K562 (cell line): Measurements from ENCODE around the gene JADE2. TPM values are rescaled to one million over a fixed set of nuclear protein-coding genes. Genes with fewer than 3 reads are reported as not detected.

Experiments
- ATAC-seq: fragments of 200-7000 bp; cut with Tn5 transposase; 3 replicates; pipeline ENCODE4 v1.9.1; 2020; ENCODE audit warnings: moderate library complexity
- BruUV-seq: library from RNA; stranded (reverse); fragments of 400-500 nt; replicated peaks from 2 replicates; lab custom pipeline; 2021; lab: Mats Ljungman, UMichigan
- CTCF ChIA-PET: fragments of 300-600 bp; formaldehyde crosslinking; extraction: SDS; loops from one replicate; lab custom pipeline; 2021; ENCODE audit warnings: low intra/inter-chr PET ratio; lab: Yijun Ruan, JAX
- POLR2A ChIA-PET: fragments of 300-600, 350-650 bp; sonication (Branson Sonifier 250); formaldehyde crosslinking; extraction: SDS; loops from one replicate; lab custom pipeline; 2021; ENCODE audit warnings: antibody characterized with exemption, inconsistent platforms; lab: Yijun Ruan, JAX
- DNase-seq, 4 experiments: peaks; one replicate each; pipeline versions ENCODE4 v3.0.0 to v3.0.0-alpha.2; 2011 to 2018; ENCODE audit warnings: low spot score in 3 of 4, mixed read lengths in 3 of 4; ENCODE audit errors: extremely low read depth in 1 of 4
- FAIRE-seq: peaks from 2 replicates; lab custom pipeline; 2011; peaks lifted over from hg19 to GRCh38; lab: Jason Lieb, UNC
- H2AFZ ChIP-seq: 2 replicates; pipeline ENCODE4 v1.6.0; 2011; ENCODE audit warnings: low read depth, low read length, control low read depth, inconsistent platforms
- H3K27ac ChIP-seq: fragments of 200-600 bp; 3 replicates; pipeline ENCODE4 v1.8.0; 2011; ENCODE audit warnings: low read depth, mild to moderate bottlenecking, control low read depth, inconsistent platforms, low read length, moderate library complexity, mixed read lengths; ENCODE audit errors: extremely low read depth
- H3K27me3 ChIP-seq, 2 experiments: fragments of 300-600 bp in 1 of 2; 2 replicates in 1 of 2; 3 replicates in 1 of 2; pipeline versions ENCODE4 v1.6.0 to v1.8.0; 2011; ENCODE audit warnings: inconsistent platforms in 2 of 2, low read length in 2 of 2, mild to moderate bottlenecking in 1 of 2, mixed read lengths in 1 of 2, moderate library complexity in 1 of 2; ENCODE audit not compliant: control insufficient read depth in 2 of 2, insufficient read depth in 2 of 2
- H3K36me3 ChIP-seq: fragments of 300-600 bp; 3 replicates; pipeline ENCODE4 v1.8.0; 2011; ENCODE audit warnings: mild to moderate bottlenecking, low read length, inconsistent platforms; ENCODE audit not compliant: control insufficient read depth, insufficient read depth
- H3K4me1 ChIP-seq, 2 experiments: fragments of 200-600 bp in 1 of 2; replicated peaks in 1 of 2; 2 replicates in 1 of 2; 3 replicates in 1 of 2; pipeline versions ENCODE4 v1.5.1 to v1.8.0; 2011; ENCODE audit warnings: inconsistent platforms in 2 of 2, low read length in 2 of 2, mild to moderate bottlenecking in 1 of 2, mixed read lengths in 1 of 2, moderate library complexity in 1 of 2; ENCODE audit not compliant: control insufficient read depth in 2 of 2, insufficient read depth in 2 of 2
- H3K4me2 ChIP-seq: 2 replicates; pipeline ENCODE4 v1.6.1; 2011; ENCODE audit warnings: low read length, control low read depth, inconsistent platforms, mixed read lengths; ENCODE audit not compliant: insufficient read depth
- H3K4me3 ChIP-seq: fragments of 200-600 bp; sonication (generic), shearing (Covaris generic); 2 replicates; pipeline ENCODE4 v1.5.1; 2016; ENCODE audit warnings: control low read depth, inconsistent platforms
- H3K79me2 ChIP-seq: fragments of 200-600 bp; 3 replicates; pipeline ENCODE4 v1.8.0; 2011; ENCODE audit warnings: low read length, inconsistent platforms; ENCODE audit not compliant: control insufficient read depth, insufficient read depth
- H3K9ac ChIP-seq, 2 experiments: 2 replicates each; pipeline versions ENCODE4 v1.6.0 to v1.6.1; 2011; ENCODE audit warnings: low read depth in 2 of 2, low read length in 2 of 2, control low read depth in 1 of 2, inconsistent platforms in 1 of 2, mild to moderate bottlenecking in 1 of 2, mixed read lengths in 1 of 2; ENCODE audit not compliant: insufficient read depth in 1 of 2
- H3K9me1 ChIP-seq: one replicate; pipeline ENCODE4 v1.6.0; 2011; ENCODE audit warnings: inconsistent platforms, mild to moderate bottlenecking, low read length, moderate library complexity; ENCODE audit not compliant: control insufficient read depth, insufficient read depth
- H3K9me3 ChIP-seq: replicated peaks from 2 replicates; pipeline ENCODE4 v1.5.1; 2011; ENCODE audit warnings: low read depth, low read length, inconsistent platforms; ENCODE audit not compliant: control insufficient read depth, insufficient read depth
- H4K20me1 ChIP-seq: replicated peaks from 2 replicates; pipeline ENCODE4 v1.6.1; 2011; ENCODE audit warnings: low read length, inconsistent platforms, mixed read lengths; ENCODE audit not compliant: control insufficient read depth, insufficient read depth
- KHSRP ChIP-seq: fragments of 450-650 bp; IDR thresholded peaks from 2 replicates; pipeline ENCODE4 v1.6.1; 2017
- XRCC3 ChIP-seq: fragments of 450-650 bp; IDR thresholded peaks from 2 replicates; pipeline ENCODE4 v1.6.1; 2017; ENCODE audit warnings: mild to moderate bottlenecking, moderate library complexity
- ZBED1 ChIP-seq: IDR thresholded peaks from 2 replicates; pipeline ENCODE4 v1.6.1; 2014
- ZBTB5 ChIP-seq: fragments of 450-650 bp; IDR thresholded peaks from 2 replicates; pipeline ENCODE4 v1.6.1; 2017; ENCODE audit warnings: antibody characterized with exemption
- ZNF3 ChIP-seq: fragments of 250-450 bp; sonication (Bioruptor Pico); IDR thresholded peaks from 2 replicates; pipeline ENCODE4 v1.5.0; 2021; ENCODE audit warnings: mild to moderate bottlenecking, moderate library complexity
- ZNF445 ChIP-seq: fragments of 250-450 bp; sonication (Bioruptor Pico); IDR thresholded peaks from 2 replicates; pipeline ENCODE4 v1.4.0; 2020; ENCODE audit warnings: low read depth, mild to moderate bottlenecking, moderate library complexity
- ZNF707 ChIP-seq: fragments of 250-450 bp; sonication (Bioruptor Pico); conservative IDR thresholded peaks from 2 replicates; pipeline ENCODE4 v1.8.0; 2022; ENCODE audit warnings: inconsistent platforms, mild to moderate bottlenecking, moderate library complexity
- WGBS: fragments of 100-300 bp; shearing (Covaris generic); methylation state at CpG from one replicate; pipeline ENCODE4 v1.1.6; 2016; ENCODE audit warnings: low coverage, mixed read lengths; ENCODE audit not compliant: insufficient coverage; ENCODE audit errors: missing lambda C conversion rate; 5-methylcytosine and 5-hydroxymethylcytosine counted together
- in situ Hi-C: fragments of 300-500 bp; cut with MboI; formaldehyde crosslinking; loops from 4 replicates; pipeline ENCODE4 v1.15.0; 2018; ENCODE audit warnings: inconsistent platforms, mixed read lengths
- intact Hi-C: fragments of 100-400 bp; cut with micrococcal nuclease; formaldehyde crosslinking; loops from 2 replicates; pipeline ENCODE4 v1.14.2; 2022
- polyA plus RNA-seq, 8 experiments: library from polyadenylated mRNA; depleted of rRNA in 4 of 8; stranded (reverse) in 5 of 8; unstranded in 3 of 8; fragments of >200 nt; fragmentation: Nextera tagmentation in 2 of 8; fragmentation: Illumina TruSeq in 1 of 8; extraction: Ambion mirVana in 2 of 8; extraction: Trizol in 1 of 8; gene quantifications; 2 replicates each; pipeline versions ENCODE4 v1.2.1 to v1.2.3, GENCODE V29; 2011 to 2014; ENCODE audit warnings: inconsistent platforms in 1 of 8, missing spikeins in 1 of 8
- total RNA-seq, 7 experiments: library from RNA; depleted of rRNA in 6 of 7; stranded (reverse); fragments of >200 nt in 6 of 7; fragmentation: Illumina TruSeq in 2 of 7; extraction: Trizol in 2 of 7; gene quantifications; 2 replicates each; pipeline versions ENCODE4 v1.2.1 to v1.2.3, GENCODE V29; 2011 to 2021; ENCODE audit warnings: low replicate concordance in 1 of 7

Gene JADE2
- total and polyA plus RNA-seq, 9 of the 15 experiments (the other 6 are each of a cell fraction or from before 2014, with no cell fraction given) = 0.50 to 23.3 (median 9.1) TPM

GRCh38 chr5:134578578-134579283 lies 53.3 kb downstream of the JADE2 start (continued):
- no peak for TF ChIP-seq XRCC3
- TF ChIP-seq ZNF445 (CRISPR knock-in tag) = no peak
- TF ChIP-seq ZBED1 = no peak
- TF ChIP-seq ZNF3 (CRISPR knock-in tag) = no peak
- TF ChIP-seq ZBTB5 = no peak
- no peak for TF ChIP-seq KHSRP

- no peaks in the 10 kb centered on the region for H3K27me3 ChIP-seq
- BruUV-seq = no TSS peak
- TF ChIP-seq ZNF707 (CRISPR knock-in tag) = no peak
- H3K9me1 ChIP-seq = peaks cover 4% of the 10 kb centered on the region
- ATAC-seq (no peak), FAIRE-seq (no peak), DNase-seq (no peak)
- H3K79me2 ChIP-seq = no peaks in the 10 kb centered on the region
- WGBS = 79% methylated on average over 12 of the region's 13 CpGs
- H3K27ac ChIP-seq = no peak overlapping the region
- H4K20me1 ChIP-seq = no peaks in the 10 kb centered on the region
- H3K9me3 ChIP-seq = no peaks in the 10 kb centered on the region
- H3K4me2 ChIP-seq = no peak overlapping the region
- intact Hi-C loops = loop anchor here (5.0 kb wide), 2 partner anchors 52 to 167 kb away; partner anchors contain the start of genes CDKN2AIPNL and JADE2
- no peak overlapping the region for H2AFZ ChIP-seq
- H3K4me3 ChIP-seq = no peak overlapping the region
- peak overlapping the region in 1 of 2 experiments; percentile 39; a peak in 1 of 4 replicates for H3K9ac ChIP-seq
- H3K36me3 ChIP-seq = peaks cover 39% of the 10 kb centered on the region; the same call in 1 of the 3 replicates
- in situ Hi-C loops = loop anchor here (10.0 to 25.0 kb wide), 2 partner anchors 375 to 542 kb away; no protein-coding TSS in a partner anchor
- peaks cover 0 to 15% of the 10 kb centered on the region in 2 experiments; a peak in 1 of 5 replicates for H3K4me1 ChIP-seq
- ChIA-PET CTCF (interaction anchor here (4.1 kb wide), 1 partner anchor 277 kb away, joined by 35 read pairs; no protein-coding TSS in a partner anchor), POLR2A (interaction anchor here (1.1 kb wide), 2 partner anchors 17 to 140 kb away, joined by 4 read pairs; no protein-coding TSS in a partner anchor)
These were observed 53.9 kb downstream of the JADE2 start for GRCh38 chr5:134579284-134579771.
